ENCODE results near the gene KLHL20. TPM values are rescaled to one million over a fixed set of nuclear protein-coding genes. Genes with fewer than 3 reads are reported as not detected.
A peak's percentile ranks its signal among the peaks of the same experiment; 100 is the strongest.
"Not testable (repeated sequence)": the region's sequence is repeated elsewhere in the genome, so short reads cannot be mapped to it uniquely, and the experiment has no call there.

KLHL20 gene
- total and polyA plus RNA-seq, 12 donors = 4.6 to 42.5 (median 23.8) TPM

DNA sequence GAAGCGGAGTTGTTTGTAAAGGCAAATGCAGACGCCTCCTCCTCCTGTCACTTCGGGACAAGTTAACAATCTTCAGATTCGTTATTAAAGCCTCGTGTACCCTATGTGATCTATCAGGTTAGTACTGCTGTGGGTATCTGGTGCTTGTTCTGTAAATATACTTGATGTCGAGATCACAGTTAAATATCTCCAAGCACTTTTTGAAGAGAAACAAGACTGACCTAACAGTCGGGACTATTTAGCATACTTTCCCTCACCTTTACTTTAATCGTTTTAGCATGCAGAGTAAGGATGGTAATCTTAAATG is 710 bp downstream of the KLHL20 start:
- intact Hi-C loops (cut with DNase I) = no loop called here
- peak overlapping the region; percentile 67 to 96 (median 89) for H3K27ac ChIP-seq
- TF ChIP-seq POLR2A (IDR thresholded peaks at IDR 0.05) = no peak
- TF ChIP-seq, protein P1, sequence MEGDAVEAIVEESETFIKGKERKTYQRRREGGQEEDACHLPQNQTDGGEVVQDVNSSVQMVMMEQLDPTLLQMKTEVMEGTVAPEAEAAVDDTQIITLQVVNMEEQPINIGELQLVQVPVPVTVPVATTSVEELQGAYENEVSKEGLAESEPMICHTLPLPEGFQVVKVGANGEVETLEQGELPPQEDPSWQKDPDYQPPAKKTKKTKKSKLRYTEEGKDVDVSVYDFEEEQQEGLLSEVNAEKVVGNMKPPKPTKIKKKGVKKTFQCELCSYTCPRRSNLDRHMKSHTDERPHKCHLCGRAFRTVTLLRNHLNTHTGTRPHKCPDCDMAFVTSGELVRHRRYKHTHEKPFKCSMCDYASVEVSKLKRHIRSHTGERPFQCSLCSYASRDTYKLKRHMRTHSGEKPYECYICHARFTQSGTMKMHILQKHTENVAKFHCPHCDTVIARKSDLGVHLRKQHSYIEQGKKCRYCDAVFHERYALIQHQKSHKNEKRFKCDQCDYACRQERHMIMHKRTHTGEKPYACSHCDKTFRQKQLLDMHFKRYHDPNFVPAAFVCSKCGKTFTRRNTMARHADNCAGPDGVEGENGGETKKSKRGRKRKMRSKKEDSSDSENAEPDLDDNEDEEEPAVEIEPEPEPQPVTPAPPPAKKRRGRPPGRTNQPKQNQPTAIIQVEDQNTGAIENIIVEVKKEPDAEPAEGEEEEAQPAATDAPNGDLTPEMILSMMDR (IDR thresholded peaks at IDR 0.05) = no peak
- H3K27me3 ChIP-seq = peaks cover 5% of the 10 kb centered on the region
- peaks cover 11 to 29% of the 10 kb centered on the region in 2 donors for H3K4me1 ChIP-seq (replicated peaks in 1 of 2)
- H3K9me3 ChIP-seq (replicated peaks in 1 of 3) = no peaks in the 10 kb centered on the region
- H3K36me3 ChIP-seq (replicated peaks in 1 of 2) = no peaks in the 10 kb centered on the region
- 0 to 1% (median 0%) methylated on average over 7 to 8 of the region's 8 CpGs for WGBS, 4 donors
- DNase-seq = no peak
- peak overlapping the region; percentile 31 to 86 (median 58) for H3K4me3 ChIP-seq

- peaks cover 11 to 29% of the 10 kb centered on the region in 2 donors for H3K4me1 ChIP-seq (replicated peaks in 1 of 2)
- no peaks in the 10 kb centered on the region for H3K27me3 ChIP-seq
- intact Hi-C loops (cut with DNase I) = no loop called here
- no peak overlapping the region for H3K4me3 ChIP-seq
- H3K9me3 ChIP-seq (replicated peaks in 1 of 3) = no peaks in the 10 kb centered on the region
- no peak overlapping the region for H3K27ac ChIP-seq
- no peaks in the 10 kb centered on the region for H3K36me3 ChIP-seq (replicated peaks in 1 of 2)
- TF ChIP-seq POLR2A (IDR thresholded peaks at IDR 0.05) = no peak
- no peak for DNase-seq
- 68 to 82% (median 75%) methylated on average over 2 of the region's 2 CpGs for WGBS, 4 donors
Measured at GRCh38 chr1:173717238-173717637, 2.5 kb downstream of the KLHL20 start.

GRCh38 chr1:173731331-173731730 is 16.6 kb downstream of the KLHL20 start:
- H3K27me3 ChIP-seq; H3K4me1 ChIP-seq (replicated peaks in 1 of 2); H3K36me3 ChIP-seq (replicated peaks in 1 of 2); H3K9me3 ChIP-seq (replicated peaks in 1 of 3); DNase-seq; H3K27ac ChIP-seq; intact Hi-C loops (cut with DNase I); H3K4me3 ChIP-seq: not testable (repeated sequence)
- WGBS, 4 donors = 85 to 94% (median 92%) methylated on average over 1 of the region's 1 CpG; no CpG with 5 or more reads in 1 of the 4 donors

GRCh38 chr1:173733912-173734311 is 19.1 kb downstream of the KLHL20 start:
- Histone ChIP-seq H3K36me3 (replicated peaks in 1 of 2) (peaks cover 0 to 5% of the 10 kb centered on the region in 2 donors), H3K27ac (no peak overlapping the region), H3K9me3 (replicated peaks in 1 of 3) (peaks cover 0 to 4% (median 0%) of the 10 kb centered on the region in 3 donors), H3K27me3 (no peaks in the 10 kb centered on the region), H3K4me3 (no peak overlapping the region), H3K4me1 (replicated peaks in 1 of 2) (no peaks in the 10 kb centered on the region)
- WGBS, 4 donors = 90 to 96% (median 92%) methylated on average over 9 of the region's 9 CpGs
- TF ChIP-seq POLR2A (IDR thresholded peaks at IDR 0.05) = no peak
- TF ChIP-seq, protein P1 (IDR thresholded peaks at IDR 0.05) = no peak
- intact Hi-C loops (cut with DNase I) = no loop called here
- no peak for DNase-seq

DNA sequence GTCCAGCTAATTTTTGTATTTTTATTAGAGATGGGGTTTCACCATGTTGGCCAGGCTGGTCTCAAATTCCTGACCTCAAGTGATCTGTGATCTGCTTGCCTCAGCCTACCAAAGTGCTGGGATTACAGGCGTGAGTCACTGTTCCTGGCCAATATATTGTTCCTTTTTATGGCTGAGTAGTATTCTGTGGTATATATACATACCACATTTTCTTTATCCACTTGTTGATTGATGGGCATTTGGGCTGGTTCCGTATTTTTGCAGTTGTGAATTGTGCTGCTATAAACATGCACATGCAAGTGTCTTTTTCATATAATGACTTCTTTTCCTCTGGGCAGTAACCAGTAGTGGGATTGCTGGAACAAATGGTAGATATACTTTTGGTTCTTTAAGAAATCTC is 21.3 kb downstream of the KLHL20 start:
- not testable (repeated sequence) for DNase-seq; H3K36me3 ChIP-seq (replicated peaks in 1 of 2)
- WGBS, 4 donors = 96 to 98% (median 97%) methylated on average over 2 of the region's 2 CpGs

DNA sequence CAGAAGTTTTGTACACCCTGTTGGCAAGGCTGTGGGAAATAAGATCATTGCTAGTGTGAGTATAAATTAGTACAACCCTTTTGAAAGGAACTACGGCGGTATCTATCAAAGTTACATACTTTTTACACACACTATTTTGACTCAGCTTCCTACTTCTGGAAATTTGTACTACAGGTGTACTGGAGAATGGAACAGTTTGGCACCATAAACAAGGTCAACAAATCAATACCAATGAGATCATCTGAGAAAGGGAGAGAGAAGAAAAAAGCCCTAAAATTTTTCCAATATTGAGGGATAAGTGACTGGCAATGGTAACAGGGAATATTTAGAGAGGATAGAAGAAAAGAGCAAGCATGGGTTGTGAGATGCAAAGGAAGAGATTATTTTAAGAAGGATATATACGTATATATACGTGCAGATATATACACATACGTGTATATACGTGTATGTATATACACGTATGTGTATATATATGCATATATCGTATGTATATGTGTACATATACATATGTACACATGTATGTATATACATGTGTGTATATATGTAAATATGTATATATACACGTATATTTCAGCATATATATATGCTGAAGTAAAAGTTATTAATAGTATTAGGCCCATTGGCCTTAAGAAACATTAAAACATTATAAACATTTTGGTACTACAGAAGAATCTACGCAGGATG is 27.6 kb downstream of the KLHL20 start:
- Histone ChIP-seq H3K4me1 (replicated peaks in 1 of 2) (no peaks in the 10 kb centered on the region), H3K36me3 (replicated peaks in 1 of 2) (no peaks in the 10 kb centered on the region), H3K9me3 (replicated peaks in 1 of 3) (no peaks in the 10 kb centered on the region), H3K4me3 (no peak overlapping the region), H3K27me3 (no peaks in the 10 kb centered on the region), H3K27ac (no peak overlapping the region)
- TF ChIP-seq, protein P1 (IDR thresholded peaks at IDR 0.05) = no peak
- no peak for TF ChIP-seq POLR2A (IDR thresholded peaks at IDR 0.05)
- 96 to 97% (median 97%) methylated on average over 10 of the region's 10 CpGs for WGBS, 4 donors
- DNase-seq = no peak
- intact Hi-C loops (cut with DNase I) = no loop called here

More for the DNA sequence above, 21.3 kb downstream of the KLHL20 start:
- H3K27me3 ChIP-seq; H3K4me3 ChIP-seq; H3K9me3 ChIP-seq (replicated peaks in 1 of 3); H3K27ac ChIP-seq; intact Hi-C loops (cut with DNase I); H3K4me1 ChIP-seq (replicated peaks in 1 of 2): not testable (repeated sequence)
